ENCODE results near the gene EXOC4.

DNA sequence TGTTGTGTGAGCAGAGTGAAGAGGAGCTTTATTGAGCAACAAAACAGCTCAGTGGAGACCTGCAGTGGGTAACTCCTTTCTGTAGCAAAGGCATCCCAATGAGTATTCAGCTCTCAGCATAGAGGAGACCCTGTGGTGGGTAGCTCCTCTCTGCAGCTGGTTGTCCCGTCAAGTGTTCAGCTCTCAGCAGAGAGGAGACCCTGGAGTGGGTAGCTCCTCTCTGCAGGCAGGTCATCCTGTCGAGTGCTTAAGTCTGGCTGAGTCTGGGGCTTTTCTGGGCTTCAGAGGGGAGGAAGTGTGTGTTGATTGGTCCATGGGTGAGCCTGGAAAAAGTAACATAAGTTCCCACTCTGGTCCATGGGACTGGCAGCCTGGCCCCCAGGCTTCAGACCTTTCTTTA is 702.3 kb downstream of the EXOC4 start:
- no peak for TF ChIP-seq CTCF (conservative IDR thresholded peaks at IDR 0.05 in 1 of 2, IDR thresholded peaks at IDR 0.05 in 1 of 2; ENCODE audit: low read depth in 1 of 2, low read length in 2 of 2)
- TF ChIP-seq EZH2 (IDR thresholded peaks at IDR 0.05; ENCODE audit: low read length, missing control alignments), result no peak

Measured in fibroblast of lung (primary cell).